Embryonic facial prominence (tissue), 1 donor: ENCODE data around the gene C3.

Experiments
- DNase-seq: peaks from one replicate; pipeline ENCODE4 v3.0.0-alpha.2; 2016; ENCODE audit errors: extremely low spot score

C3 gene

DNA sequence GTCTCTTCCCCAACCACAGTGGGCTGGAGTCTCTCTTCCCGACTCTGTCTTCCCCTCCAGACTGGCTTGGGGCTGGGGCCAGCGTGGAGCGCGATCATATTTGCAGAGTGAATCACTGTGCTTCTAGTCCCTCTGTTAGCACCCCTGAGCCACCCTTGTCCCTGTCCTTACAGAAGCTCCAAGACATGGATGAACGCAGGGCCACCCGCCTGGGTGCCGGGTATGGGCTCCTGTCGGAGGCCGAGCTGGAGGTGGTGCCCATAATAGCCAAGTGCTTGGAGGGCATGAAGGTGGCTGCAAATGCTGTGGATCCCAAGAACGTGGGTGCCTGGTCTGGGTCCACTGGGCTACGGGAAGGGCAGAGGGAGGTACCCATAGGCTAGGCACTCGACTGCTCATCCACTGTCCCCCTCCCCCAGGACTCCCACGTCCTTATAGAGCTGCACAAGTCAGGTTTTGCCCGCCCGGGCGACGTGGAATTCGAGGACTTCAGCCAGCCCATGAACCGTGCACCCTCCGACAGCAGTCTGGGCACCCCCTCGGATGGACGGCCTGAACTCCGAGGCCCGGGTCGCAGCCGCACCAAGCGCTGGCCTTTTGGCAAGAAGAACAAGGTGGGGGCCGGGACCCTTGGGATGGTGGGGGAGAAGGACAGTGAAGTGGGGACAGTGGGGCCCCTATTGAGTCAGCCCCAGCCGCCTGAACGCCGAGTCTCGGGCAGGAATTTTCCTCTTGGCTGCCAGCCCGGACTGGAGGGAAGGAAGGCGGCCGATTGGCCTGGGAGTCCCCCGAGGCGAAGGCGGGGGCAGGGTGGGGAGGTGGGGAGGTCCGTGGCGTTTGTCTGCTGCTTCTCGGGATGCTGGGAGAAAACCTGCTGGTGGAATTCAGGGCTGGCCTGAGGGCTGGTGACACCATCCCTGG, 24.2 kb upstream of the C3 start:
- no peak for DNase-seq

DNA sequence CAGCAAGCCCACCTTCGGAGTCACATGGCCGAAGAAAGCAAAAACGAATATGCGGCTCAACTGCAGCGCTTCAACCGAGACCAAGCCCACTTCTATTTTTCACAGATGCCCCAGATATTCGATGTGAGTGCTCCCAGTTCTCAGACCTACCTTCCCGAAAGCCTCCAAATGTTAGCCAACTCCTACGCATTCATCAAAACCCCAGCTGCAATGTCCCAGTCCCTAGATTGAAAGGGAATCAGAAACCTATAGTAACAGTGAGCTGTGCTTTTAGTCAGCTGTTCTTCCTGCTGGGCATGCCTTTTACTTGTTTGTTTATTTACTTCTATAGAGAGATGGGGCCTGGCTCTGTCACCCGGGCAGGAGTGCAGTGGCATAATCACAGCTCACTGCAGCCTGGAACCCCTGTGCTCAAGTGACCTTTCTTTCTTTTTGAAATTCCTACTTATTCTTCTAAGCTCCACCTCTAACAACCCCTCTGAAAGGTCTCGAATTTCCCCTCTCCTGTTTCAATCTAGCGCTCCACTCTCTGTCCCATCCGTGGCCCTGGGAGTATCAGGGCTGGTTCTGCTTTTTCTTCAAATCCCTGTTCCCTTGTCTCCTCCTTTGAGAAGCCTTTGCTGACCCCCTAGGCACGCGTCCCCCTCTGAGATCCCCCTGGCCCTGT, 23.4 kb upstream of the C3 start:
- no peak for DNase-seq

DNA sequence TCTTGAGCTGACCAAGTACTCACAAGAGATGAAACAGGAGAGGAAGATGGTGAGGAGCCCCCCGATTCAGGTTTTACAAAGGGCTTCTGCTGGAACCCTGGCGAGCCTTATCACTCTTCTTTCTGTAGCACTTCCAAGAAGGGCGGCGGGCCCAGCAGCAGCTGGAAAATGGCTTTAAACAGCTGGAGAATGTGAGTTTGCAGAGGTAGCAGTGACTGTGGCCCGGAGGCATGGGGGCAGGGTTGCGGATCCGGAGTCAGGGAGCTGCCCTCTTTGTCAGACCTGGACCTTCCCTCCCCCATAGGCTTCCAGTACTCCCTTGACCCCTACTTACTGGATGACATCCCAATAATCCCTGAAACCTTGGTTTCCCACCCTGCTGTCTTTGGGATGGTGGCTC, 22.6 kb upstream of the C3 start:
- DNase-seq: no peak

DNA sequence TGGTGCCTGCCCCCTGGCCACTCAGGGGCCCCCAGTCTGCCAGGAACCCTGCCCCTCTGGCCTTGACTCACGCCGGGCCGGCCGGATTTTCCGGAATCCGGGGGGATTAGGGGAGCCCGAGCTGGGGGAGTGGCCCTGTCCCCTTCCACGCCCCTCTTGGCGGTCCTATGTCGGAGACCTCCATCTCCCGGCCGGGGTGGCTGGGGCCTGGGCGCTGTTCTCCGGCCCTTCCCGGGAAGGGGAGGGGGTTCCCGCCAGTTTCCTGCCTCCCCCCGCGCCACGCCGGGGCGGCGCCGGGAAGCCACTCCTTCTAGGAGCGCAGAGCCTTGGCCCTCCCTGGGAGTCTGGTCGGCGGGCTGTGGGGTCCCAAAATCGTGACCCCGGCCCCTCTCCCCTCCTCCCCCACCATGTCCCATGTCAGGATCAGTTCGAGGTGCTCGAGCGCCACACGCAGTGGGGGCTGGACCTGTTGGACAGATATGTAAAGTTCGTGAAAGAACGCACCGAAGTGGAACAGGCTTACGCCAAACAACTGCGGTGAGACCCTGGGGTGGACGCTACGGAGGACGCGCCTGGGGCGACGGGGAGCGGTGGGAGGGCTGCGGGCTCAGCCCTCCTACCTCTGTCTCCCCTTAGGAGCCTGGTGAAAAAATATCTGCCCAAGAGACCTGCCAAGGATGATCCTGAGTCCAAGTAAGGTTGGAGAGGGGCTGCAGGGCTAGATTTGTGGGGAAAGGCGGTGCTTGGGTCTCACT, 20.3 kb upstream of the C3 start:
- no peak for DNase-seq

DNA sequence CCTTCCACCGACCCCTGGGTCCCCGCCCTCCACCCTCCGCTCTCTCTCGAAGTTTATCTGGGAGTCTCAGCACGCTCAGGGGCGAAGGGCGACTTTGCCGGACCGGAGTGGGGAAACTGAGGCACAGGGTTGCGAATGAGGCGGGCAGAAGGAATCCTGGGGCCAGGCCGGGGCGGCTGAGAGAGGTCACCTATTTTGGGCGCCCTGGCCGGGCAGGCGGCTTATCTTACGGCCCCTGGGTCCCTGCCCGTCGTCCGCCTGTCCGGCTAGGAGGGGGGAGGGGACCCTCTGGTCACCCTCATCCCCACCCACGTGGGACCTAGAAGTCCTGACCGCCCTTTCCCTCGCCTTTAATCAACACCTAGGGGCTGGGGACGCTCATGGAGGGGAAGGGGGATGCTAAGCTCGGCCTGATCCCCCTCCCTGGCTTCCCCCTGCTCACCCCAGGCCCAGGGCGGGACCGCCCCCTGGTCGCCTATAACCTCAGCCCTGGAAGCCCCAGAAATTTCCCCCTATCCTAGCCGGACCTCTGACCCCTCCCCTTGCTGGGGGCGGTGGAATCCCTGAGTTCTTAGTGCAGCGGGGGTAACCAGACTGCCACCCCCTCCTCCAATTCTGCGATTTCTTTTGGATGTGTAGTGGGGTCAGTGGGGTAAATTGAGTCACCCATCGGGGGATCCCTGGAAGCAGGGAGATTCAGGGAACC, 19.6 kb upstream of the C3 start:
- DNase-seq: no peak

DNA sequence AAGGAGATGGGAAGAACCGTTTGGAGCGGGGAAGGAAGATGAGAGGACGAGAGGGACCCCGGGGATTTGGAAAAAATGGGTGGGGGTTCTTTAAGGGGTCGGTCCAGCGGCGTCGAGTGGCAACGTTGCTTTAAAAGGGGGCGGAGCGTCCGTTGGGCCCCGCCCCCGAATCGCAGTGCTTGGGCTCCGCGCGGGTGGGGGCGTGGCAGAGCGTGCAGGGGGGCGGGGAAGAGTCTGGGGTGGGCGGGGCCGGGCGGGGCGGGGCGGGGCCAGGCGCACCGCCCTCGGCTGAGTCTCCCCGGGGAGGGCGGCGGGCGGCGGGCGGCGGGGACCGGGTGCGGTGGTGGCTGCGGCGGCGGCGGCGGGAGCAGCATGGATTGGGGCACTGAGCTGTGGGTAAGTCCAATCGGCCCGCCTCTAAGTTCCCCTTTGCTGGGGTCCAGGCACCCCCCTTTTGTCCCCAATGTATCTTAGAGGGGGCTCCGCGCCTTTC, 19.0 kb upstream of the C3 start, which contains the start of gene TRIP10:
TRIP10 (plus strand) TSS at position 291 of the 493 bp plus-strand sequence; CDS start at position 373, 82 bp downstream.
- peak; percentile 81 for DNase-seq

DNA sequence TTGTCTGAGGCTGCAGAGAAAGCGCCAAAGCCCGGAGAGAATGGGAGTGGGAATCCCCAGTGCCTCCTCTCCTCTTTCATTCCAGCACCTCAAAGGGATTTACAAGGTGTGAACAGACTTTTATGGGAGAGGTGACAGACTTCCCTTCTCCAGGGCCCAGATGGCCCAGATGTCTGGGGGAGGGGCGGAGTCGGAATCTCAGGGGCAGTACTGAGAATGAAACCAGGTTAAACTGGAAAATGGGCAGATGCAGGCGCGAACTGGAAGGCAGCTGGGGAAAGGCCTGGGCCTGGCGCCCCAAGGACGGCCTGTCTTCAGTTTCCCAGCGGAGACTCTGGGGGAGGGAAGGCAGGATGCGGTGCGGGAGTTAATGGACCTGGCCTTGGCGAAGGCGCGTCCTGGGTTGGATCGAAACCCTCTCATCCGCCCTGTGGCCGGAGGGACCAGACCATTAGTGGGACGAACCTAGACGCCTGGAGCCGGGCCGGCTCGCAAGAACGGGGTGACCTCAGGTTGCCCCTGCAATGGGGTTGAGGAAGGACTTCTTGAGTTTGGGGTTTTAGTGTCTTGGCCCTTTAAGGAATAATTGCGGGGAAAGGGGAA, 18.4 kb upstream of the C3 start:
- DNase-seq: no peak

DNA sequence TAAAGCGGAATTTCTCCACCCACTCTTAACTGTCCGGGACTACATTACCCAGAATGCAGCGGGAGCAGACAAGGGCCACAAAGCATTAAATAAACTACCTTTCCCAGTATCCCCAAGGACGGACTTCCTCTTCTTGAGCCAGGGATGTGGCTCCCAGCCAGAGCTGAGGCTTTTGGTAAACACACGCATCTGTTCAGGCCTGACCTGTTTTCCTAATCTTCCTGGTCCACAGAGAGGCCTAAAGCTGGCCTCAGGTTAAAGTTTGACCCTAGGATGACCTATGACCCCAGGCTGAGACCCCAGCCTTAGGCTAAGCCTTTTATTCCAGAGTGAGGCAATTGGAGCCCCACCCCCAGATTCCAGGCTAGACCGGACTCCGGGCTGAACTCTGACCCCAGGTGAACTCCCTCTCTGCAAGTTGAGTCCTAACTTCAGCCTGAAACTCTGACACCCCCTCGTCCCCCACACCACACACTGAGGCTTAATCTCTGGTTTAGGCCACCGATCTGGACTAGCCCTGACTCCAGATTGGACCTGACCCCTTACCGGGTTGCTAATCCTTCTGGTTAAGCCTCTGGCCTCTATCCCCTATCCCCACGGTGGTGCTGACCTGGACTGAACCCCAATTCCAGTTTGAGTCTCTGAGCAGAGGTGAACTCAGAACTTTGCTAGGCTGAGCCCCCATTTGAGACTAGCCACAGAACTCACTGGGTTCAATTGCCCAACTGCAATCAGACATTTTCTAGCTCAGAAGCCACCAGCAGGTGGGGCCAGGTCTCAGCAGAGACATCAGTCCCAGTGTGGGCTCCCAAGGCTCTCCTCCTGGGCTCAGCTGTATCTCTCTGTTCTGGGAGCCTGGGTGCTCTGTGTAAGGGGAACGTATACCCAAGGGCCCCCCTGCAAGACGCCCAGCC, 17.7 kb upstream of the C3 start:
- DNase-seq: peak; percentile 70

DNA sequence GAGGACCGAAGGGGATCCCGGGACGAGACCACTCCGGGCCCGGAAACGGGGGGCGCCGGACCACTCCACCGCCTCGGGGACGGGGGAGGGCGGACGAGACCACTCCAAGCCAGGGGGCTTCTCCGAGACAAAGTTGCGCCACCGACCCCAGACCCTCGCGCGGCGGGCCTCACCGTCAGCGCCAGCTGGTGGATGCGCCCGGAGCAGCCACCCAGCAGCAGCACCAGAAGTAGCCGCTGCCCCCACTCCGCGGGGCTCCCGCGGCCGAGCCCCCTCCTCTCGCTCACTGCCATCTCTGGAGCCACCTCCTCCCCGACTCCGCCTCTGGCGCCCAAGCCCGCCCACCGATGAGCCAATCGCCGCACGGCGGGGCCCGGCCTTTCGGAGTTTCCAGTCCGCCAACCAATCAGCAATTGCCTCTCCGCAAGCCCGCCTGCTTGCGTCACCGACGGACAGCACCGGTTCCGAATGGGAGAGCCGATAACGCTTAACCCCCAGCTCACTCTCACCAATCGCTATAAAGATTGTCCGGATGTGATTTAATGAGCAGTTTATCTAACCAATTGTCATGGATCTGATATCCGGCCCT, 16.9 kb upstream of the C3 start, which contains the start of gene GPR108:
GPR108 (minus strand) TSS at position 297 of the 589 bp plus-strand sequence; CDS start at position 293, 4 bp downstream.
- peak; percentile 100 for DNase-seq

DNA sequence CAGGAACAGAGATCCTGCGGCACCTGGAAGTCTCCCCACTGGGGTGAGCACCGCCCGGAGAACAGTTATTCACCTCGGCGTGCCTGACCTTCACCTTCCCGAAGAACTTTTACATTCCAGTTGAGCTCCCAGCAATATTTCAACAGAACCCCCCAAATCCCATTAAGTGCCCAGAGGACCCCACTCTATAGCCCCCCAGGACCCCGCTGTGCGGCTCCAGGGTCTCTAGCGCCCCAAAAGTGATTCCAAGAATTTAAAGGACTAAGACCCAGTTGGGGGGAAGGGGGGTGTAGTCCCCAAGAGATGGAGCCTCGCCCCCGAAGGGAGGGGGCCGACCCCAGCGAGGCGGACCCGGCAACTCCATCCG, 16.4 kb upstream of the C3 start:
- DNase-seq: no peak

DNA sequence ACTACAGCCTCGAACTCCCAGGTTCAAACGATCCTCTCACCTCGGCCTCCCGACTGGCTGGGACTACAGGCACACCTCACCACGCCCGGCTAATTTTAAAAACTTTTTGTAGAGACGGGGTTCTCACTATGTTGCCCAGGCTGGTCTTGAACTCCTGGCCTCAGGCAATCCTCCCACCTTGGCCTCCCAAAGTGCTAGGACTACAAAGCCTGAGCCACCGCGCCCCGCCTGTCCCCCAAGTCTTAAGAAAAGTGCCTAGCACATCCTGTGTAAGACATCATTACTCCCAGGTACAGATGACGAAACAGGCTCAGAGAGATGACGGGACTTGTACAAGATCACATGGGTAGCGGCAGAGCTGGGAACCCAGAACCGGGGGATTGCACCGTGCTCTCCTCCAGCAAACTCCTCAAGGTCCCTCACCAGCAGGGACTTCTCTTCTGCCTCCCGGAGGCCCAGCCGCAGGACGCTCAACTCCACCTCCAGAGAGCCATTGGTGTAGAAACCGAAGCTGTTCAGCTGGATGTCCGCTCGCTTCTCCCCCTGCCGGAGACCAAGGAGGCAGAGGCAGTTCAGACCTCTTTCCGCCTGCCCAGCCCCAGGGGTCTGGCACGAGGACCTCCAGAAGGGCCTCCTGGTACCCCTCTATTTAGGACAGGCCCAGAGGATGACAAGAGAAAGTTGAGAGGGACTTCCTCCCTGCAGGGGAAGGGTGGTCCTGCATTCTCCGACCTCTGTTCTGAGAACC, 15.9 kb upstream of the C3 start:
- no peak for DNase-seq

DNA sequence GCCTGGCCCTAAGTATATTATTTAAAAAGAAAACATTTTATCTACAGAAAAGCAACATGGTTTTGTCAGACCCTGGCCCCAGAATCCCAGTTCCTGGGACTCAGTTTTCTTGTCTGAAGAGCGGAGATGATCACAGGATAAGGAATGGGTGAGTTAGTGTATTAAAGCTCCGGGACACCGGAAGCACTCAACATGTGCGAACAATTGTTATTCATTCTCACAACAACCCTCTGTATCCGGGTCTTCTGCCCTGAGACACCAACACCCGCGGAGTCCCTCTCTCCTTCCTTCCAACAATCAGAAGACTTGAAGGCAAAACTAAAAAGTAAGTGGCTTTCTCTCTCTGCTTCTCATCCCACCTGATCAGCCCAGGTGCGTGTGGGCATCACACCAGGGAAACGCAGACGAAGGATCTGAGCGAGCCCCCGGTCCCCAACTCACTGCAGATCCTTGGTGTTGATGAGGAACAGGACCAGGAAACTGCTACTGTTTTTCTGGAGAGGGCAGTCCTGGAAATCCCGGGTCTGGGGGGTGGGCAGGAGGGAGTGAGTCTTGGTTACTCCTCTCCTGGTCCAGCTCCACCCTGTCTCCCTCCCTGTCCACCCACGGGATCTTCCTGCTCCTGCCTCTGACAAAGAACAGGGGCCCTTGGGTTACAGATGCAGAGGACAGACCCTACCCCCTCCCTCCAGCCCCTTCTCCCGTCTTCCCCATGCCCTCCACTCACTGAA, 14.9 kb upstream of the C3 start:
- no peak for DNase-seq

DNA sequence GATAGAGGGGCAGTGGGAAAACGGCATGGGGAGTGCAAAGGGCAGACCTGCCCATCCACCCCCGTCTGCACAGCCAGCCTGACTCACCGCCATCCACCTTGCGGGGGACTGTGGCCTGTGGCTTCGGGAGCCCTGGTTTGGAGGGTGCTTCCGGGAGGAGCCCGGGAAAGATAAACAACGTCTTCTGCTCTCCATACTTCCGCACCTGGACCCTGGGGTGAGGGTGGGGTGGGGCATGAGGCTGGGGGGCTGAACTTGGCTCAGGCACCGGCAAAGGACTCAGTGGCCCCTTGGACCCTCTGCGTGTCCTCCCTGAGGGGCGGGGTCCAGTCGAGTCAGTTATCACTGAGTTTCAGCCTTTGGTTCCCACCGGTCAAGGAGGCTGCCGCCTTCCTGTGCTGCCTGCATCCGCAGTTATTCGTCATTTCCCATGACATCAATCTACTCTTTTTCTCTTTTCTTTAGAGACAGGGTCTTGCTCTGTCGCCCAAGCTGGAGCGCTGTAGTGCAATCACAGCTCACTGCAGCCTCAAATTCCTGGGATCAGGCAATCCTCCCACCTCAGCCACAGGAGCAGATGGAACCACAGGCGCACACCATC, 13.7 kb upstream of the C3 start:
- no peak for DNase-seq

DNA sequence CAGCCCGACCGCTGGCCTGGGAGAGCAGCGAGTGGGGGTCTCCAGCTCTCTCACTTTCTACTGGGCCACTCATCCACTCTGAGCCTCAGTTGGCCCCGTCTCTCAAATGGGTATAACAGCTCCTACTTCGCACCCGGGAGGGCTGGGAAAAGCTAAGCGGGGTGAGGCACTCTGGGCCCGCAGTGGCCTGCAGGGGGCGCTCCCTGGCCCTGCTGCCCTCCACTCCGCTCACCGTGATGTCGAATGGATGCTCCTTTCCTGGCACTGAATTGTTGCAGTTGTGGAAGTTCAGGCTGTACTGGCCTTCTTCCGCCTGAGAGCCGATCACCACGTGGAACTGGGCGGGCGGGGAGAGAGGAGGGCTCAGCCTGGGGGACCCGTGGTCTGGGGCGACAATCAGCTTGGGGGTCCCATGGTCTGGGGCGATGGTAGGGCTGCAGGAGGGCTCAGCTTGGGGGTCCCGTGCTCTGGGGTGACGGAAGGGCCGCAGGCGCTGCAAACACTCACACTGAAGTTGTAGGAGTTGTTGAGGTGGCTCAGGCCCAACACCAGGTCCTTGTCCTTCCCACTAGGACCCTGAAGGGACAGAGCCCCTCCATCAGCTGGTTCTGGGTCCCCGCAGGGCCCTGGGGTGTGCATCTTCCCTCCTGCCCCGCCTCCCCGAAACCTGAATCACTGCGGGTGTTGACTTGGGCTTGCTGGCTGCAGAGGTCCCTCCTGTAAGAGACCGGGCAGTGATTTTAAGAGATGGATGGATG, 13.1 kb upstream of the C3 start:
- DNase-seq: no peak

DNA sequence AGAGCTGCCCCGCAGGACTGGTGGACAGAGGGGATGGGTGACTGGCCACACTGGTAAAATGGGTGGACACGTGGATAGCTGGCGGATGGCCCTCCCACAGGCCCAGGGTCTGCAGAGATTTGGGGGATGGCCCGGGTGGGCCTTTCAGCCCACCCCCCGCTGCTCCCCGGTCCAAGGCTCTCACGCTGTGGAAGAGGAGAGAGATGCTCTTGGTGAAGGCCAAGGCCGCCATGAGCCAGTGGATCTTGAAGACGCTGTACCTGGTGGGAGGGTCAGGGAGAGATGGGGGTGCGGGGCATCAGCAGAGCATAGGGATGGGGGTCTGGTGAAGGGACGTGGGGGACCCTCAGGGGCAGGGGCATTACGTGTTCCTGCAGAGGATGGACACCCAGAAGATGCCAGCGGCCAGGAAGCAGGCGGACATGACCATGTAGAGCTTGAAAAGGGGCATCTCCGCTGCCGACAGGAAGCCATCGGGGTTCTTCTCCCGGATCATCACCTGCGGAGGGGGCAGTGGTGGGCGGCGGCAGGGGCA, 12.4 kb upstream of the C3 start:
- no peak for DNase-seq

DNA sequence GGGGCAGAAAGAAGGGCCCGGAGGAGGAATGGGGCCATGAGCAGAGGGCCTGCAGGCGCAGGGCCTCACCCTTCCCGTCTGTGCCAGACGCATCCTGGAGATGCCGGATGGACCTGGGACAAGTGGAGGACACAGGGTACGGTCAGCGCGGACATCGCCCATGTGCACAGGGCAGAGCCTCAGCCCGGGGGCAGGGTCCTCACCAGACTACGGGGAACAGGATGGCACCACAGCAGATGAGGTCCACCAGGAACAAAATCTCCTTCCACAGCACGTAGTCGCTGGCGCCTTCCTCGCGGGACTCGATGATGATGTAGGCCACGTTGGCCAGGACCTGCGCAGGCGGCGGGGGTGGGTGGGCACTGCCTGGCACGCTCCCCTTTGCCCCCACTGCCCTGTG, 11.4 kb upstream of the C3 start:
- DNase-seq: no peak
